Mesothelial cell of epicardium (in vitro differentiated cells): ENCODE data around the gene SPINT1. TPM values are rescaled to one million over a fixed set of nuclear protein-coding genes. Genes with fewer than 3 reads are reported as not detected.

ENCODE experiments used
- DNase-seq, 2 experiments: peaks; one replicate each; pipeline ENCODE4 v3.0.0; 2021; ENCODE audit warnings: low spot score in 2 of 2; ENCODE audit not compliant: unreplicated experiment in 2 of 2
- H3K27ac Mint-ChIP-seq: 2 replicates; pipeline ENCODE4 v1.8.0; 2021; ENCODE audit warnings: mixed read lengths
- H3K27me3 Mint-ChIP-seq: 2 replicates; pipeline ENCODE4 v1.8.0; 2021; ENCODE audit warnings: low read depth, mixed read lengths
- H3K36me3 Mint-ChIP-seq: 2 replicates; pipeline ENCODE4 v1.8.0; 2021; ENCODE audit warnings: mixed read lengths
- H3K4me1 Mint-ChIP-seq: 2 replicates; pipeline ENCODE4 v1.8.0; 2021; ENCODE audit warnings: mixed read lengths
- H3K4me3 Mint-ChIP-seq: 2 replicates; pipeline ENCODE4 v1.8.0; 2021; ENCODE audit warnings: mild to moderate bottlenecking, moderate library complexity, mixed read lengths
- H3K9me3 Mint-ChIP-seq: 2 replicates; pipeline ENCODE4 v1.8.0; 2021; ENCODE audit warnings: mixed read lengths
- CTCF ChIP-seq: fragments of 200-600 bp; sonication (generic); IDR thresholded peaks from one replicate; pipeline ENCODE4 v1.5.0; 2021; ENCODE audit warnings: antibody characterized with exemption; ENCODE audit not compliant: unreplicated experiment
- total RNA-seq: library from RNA; stranded (reverse); gene quantifications from 3 replicates; pipeline ENCODE4 v1.2.1, GENCODE V29; 2021

The SPINT1 gene
- total RNA-seq, 1 donor from 2014 or later: 147 TPM

- peaks cover 3% of the 10 kb centered on the region for H3K9me3 Mint-ChIP-seq
Observed at GRCh38 chr15:40831861-40832260, 12.0 kb upstream of the SPINT1 start.

GRCh38 chr15:40832903-40833302, 10.9 kb upstream of the SPINT1 start:
- Mint-ChIP-seq H3K36me3 (peaks cover 8% of the 10 kb centered on the region), H3K4me3 (no peak overlapping the region), H3K9me3 (peaks cover 3% of the 10 kb centered on the region), H3K27me3 (no peaks in the 10 kb centered on the region), H3K4me1 (no peaks in the 10 kb centered on the region), H3K27ac (no peak overlapping the region)
- no peak for DNase-seq
- no peak for TF ChIP-seq CTCF

More at GRCh38 chr15:40831861-40832260, 12.0 kb upstream of the SPINT1 start:
- no peaks in the 10 kb centered on the region for H3K27me3 Mint-ChIP-seq
- H3K4me3 Mint-ChIP-seq: no peak overlapping the region
- no peak overlapping the region for H3K27ac Mint-ChIP-seq
- no peaks in the 10 kb centered on the region for H3K4me1 Mint-ChIP-seq
- H3K36me3 Mint-ChIP-seq: peaks cover 8% of the 10 kb centered on the region
- TF ChIP-seq CTCF: no peak
- no peak for DNase-seq

- H3K27me3 Mint-ChIP-seq: no peaks in the 10 kb centered on the region
- H3K4me3 Mint-ChIP-seq: no peak overlapping the region
- H3K9me3 Mint-ChIP-seq: peaks cover 3% of the 10 kb centered on the region
- H3K27ac Mint-ChIP-seq: no peak overlapping the region
- no peak for DNase-seq
- peaks cover 8% of the 10 kb centered on the region for H3K36me3 Mint-ChIP-seq
- no peak for TF ChIP-seq CTCF
- no peaks in the 10 kb centered on the region for H3K4me1 Mint-ChIP-seq
Observed at GRCh38 chr15:40836020-40836419, 7.8 kb upstream of the SPINT1 start.

- TF ChIP-seq CTCF: no peak
- no peaks in the 10 kb centered on the region for H3K36me3 Mint-ChIP-seq
- H3K27me3 Mint-ChIP-seq: peaks cover 7% of the 10 kb centered on the region
- no peak overlapping the region for H3K27ac Mint-ChIP-seq
- H3K4me3 Mint-ChIP-seq: no peak overlapping the region
- no peak for DNase-seq
- H3K4me1 Mint-ChIP-seq: peaks cover 8% of the 10 kb centered on the region
- no peaks in the 10 kb centered on the region for H3K9me3 Mint-ChIP-seq
Observed at GRCh38 chr15:40838756-40839155, 5.1 kb upstream of the SPINT1 start.

- no peak overlapping the region for H3K27ac Mint-ChIP-seq
- peaks cover 17% of the 10 kb centered on the region for H3K27me3 Mint-ChIP-seq
- TF ChIP-seq CTCF: no peak
- DNase-seq: no peak
- peaks cover 28% of the 10 kb centered on the region for H3K4me1 Mint-ChIP-seq
- no peak overlapping the region for H3K4me3 Mint-ChIP-seq
- no peaks in the 10 kb centered on the region for H3K9me3 Mint-ChIP-seq
- no peaks in the 10 kb centered on the region for H3K36me3 Mint-ChIP-seq
Observed at GRCh38 chr15:40841741-40842140, 2.1 kb upstream of the SPINT1 start.
